BE2C (cell line): ENCODE data around the gene ANK3.

ENCODE experiments used
- DNase-seq: peaks from one replicate; pipeline ENCODE4 v3.0.0-alpha.2; 2020
- H3K27me3 ChIP-seq: fragments of 250-450 bp; sonication (Bioruptor Pico); 2 replicates; pipeline ENCODE4 v1.5.1; 2020; ENCODE audit warnings: mild to moderate bottlenecking
- H3K36me3 ChIP-seq: fragments of 250-450 bp; sonication (Bioruptor Pico); 2 replicates; pipeline ENCODE4 v1.5.1; 2020; ENCODE audit warnings: mild to moderate bottlenecking
- H3K4me1 ChIP-seq: fragments of 250-450 bp; sonication (Bioruptor Pico); 2 replicates; pipeline ENCODE4 v1.5.1; 2020
- H3K4me3 ChIP-seq: 2 replicates; pipeline ENCODE4 v1.5.1; 2011; ENCODE audit warnings: low read depth, low read length
- H3K9me3 ChIP-seq: fragments of 250-450 bp; sonication (Bioruptor Pico); 2 replicates; pipeline ENCODE4 v1.5.1; 2020
- TF ChIP-seq, protein P1 (sequence below): IDR thresholded peaks from 2 replicates; pipeline ENCODE4 v1.5.1; 2012; ENCODE audit warnings: mild to moderate bottlenecking, low read depth, low read length

ANK3 gene

DNA sequence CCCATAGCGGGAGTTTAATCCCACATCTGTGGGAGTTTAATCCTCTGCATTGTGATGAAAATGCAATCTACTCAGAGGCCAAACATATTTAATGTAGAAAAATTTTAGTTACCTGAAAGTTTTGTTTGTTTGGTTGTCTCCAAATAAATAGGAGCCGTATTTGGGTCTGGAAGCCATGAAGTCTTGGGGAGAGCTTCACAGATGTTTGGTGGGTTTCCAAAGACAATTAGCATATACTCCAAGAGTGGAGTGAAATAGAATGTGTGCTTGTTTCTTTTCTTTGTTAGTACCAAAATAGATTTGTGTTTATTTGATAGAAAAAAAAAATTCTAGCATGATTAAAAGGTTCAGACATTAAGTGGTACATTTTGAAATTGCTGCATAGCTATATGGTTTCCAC, 50.9 kb downstream of the ANK3 start:
- H3K9me3 ChIP-seq: no peaks in the 10 kb centered on the region
- H3K4me3 ChIP-seq: no peak overlapping the region
- no peaks in the 10 kb centered on the region for H3K27me3 ChIP-seq
- TF ChIP-seq, protein P1, sequence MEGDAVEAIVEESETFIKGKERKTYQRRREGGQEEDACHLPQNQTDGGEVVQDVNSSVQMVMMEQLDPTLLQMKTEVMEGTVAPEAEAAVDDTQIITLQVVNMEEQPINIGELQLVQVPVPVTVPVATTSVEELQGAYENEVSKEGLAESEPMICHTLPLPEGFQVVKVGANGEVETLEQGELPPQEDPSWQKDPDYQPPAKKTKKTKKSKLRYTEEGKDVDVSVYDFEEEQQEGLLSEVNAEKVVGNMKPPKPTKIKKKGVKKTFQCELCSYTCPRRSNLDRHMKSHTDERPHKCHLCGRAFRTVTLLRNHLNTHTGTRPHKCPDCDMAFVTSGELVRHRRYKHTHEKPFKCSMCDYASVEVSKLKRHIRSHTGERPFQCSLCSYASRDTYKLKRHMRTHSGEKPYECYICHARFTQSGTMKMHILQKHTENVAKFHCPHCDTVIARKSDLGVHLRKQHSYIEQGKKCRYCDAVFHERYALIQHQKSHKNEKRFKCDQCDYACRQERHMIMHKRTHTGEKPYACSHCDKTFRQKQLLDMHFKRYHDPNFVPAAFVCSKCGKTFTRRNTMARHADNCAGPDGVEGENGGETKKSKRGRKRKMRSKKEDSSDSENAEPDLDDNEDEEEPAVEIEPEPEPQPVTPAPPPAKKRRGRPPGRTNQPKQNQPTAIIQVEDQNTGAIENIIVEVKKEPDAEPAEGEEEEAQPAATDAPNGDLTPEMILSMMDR: no peak
- no peaks in the 10 kb centered on the region for H3K36me3 ChIP-seq
- peaks cover 4% of the 10 kb centered on the region for H3K4me1 ChIP-seq
- no peak for DNase-seq

DNA sequence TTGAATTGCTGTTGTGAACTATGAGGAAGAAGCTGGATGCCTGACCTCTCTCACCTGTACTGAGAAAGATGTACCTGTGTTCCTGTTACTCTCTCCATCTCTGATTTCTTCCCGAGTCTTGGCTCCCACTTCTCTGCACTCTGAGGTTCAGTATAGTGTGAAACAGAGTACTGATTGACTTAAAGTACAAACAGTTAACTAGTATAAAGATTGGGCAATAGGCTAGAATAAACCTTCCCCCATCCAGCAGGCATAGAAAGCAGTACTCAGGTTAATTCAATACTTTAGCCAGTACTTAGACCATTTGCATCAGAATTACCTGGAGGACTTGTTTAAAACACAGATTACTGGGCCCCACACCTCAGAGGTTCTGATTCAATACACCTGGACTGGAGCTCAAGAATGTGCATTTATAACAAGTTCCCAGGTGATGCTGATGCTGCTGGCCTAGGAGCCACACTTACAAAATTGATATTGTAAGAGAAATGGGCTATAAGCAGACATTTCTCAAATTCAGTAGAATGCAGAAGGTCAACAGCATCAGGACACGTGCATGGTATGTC, 51.6 kb downstream of the ANK3 start:
- H3K4me3 ChIP-seq: no peak overlapping the region
- no peaks in the 10 kb centered on the region for H3K36me3 ChIP-seq
- no peaks in the 10 kb centered on the region for H3K9me3 ChIP-seq
- peaks cover 4% of the 10 kb centered on the region for H3K4me1 ChIP-seq
- TF ChIP-seq, protein P1: no peak
- no peaks in the 10 kb centered on the region for H3K27me3 ChIP-seq
- DNase-seq: no peak

DNA sequence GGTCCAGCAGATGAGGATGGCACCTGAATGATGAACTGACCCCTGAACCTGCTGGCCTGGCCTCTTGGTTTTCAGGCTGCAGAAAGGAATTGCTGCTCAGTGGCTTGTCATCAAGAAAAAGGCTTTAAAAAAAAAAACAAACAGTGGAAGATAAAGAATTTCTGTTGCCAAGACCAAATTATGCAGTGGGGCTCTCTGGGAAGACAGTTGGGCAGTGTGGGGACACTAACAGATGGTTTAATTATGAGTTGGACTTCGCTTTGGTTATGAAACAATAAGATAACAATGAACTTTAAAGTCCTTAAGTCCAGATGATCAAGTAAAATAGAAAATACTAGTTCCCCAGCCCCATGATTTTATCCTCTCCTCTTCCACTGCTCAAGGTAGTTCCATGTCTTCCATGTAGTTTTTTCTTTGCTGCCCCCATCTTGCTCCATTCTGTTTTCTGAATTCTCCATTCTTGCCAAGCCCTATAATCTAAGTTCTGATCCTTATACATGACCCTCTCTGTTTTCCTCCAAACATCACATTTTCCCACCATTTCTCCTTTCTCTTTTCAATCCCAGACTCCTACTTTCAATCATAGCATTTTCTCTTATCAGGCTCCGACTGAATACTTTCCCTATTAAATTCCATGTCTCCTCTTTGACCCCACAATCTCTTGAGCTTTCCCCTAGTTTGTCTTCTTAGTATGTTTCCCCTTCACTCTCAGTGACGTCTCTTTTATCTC, 52.6 kb downstream of the ANK3 start:
- Histone ChIP-seq H3K27me3 (no peaks in the 10 kb centered on the region), H3K36me3 (no peaks in the 10 kb centered on the region), H3K9me3 (no peaks in the 10 kb centered on the region), H3K4me1 (peaks cover 8% of the 10 kb centered on the region), H3K4me3 (no peak overlapping the region)
- TF ChIP-seq, protein P1: no peak
- no peak for DNase-seq

DNA sequence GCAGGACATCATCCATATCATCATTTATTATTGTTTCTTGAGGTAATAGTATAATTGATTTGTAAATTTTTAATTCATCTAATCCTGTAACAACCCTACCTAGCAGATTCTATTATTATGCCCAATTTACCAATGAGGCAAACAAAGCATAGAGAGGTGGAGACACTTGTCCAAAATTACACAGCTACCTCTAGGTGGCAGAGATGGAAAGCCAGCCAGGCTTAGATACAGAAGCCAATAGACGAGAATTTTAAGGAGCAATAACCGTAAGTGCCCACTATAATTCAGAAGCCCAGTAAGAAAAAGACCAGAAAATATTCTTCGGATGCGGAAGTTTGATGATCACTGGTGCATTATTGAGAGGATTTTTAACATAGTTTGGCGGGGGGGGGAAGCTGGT, 54.0 kb downstream of the ANK3 start:
- Histone ChIP-seq H3K36me3 (no peaks in the 10 kb centered on the region), H3K27me3 (no peaks in the 10 kb centered on the region), H3K4me3 (no peak overlapping the region), H3K4me1 (peaks cover 4% of the 10 kb centered on the region), H3K9me3 (no peaks in the 10 kb centered on the region)
- TF ChIP-seq, protein P1: peak; percentile 57
- DNase-seq: no peak

DNA sequence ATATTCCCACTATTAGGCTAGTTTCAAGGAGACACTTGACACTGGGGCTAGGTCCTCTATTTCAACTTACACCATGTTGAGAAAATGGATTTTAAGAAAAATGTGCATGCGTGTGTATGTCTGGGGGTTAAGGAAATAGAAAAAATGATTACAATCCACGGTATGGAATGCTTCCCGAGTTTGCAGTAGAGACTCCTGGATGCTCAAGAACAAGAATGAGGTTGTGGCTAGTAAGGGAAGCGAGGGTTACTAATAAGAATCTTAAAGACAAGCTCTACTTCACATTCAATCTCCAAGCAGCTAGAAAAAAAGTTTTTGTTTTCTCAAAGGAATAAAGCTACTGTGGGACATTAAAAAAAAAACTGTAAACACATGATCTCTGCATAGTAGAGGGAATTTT, 54.7 kb downstream of the ANK3 start:
- Histone ChIP-seq H3K4me3 (no peak overlapping the region), H3K9me3 (no peaks in the 10 kb centered on the region), H3K4me1 (peaks cover 4% of the 10 kb centered on the region), H3K36me3 (no peaks in the 10 kb centered on the region), H3K27me3 (no peaks in the 10 kb centered on the region)
- no peak for DNase-seq
- TF ChIP-seq, protein P1: no peak

DNA sequence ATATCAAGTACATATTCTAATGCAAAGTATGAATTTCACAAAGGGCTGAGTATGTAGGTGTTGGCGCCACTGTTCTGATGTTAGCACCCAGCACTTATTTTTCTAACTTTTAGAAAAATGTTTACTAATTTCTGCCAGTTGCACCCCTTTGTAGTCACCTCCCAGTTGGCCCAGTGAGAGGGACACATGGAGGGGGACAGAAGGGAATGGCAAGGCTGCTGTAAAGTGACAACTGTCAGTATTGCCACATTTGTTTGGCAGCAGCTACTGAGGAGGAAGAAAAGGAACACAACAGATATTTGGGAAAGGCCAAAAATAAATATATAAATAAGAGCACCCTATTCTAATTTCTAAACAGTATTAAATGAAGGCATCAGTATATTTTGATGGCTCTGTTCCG, 57.3 kb downstream of the ANK3 start:
- DNase-seq: no peak
- TF ChIP-seq, protein P1: no peak
- Histone ChIP-seq H3K4me3 (no peak overlapping the region), H3K27me3 (no peaks in the 10 kb centered on the region), H3K9me3 (no peaks in the 10 kb centered on the region), H3K36me3 (no peaks in the 10 kb centered on the region), H3K4me1 (peaks cover 4% of the 10 kb centered on the region)
